SU-DHL-6 (cell line): ENCODE data around the gene DNMT1.

Experiments
- H2AFZ ChIP-seq: fragments of 200-600 bp; sonication (generic); 2 replicates; pipeline ENCODE4 v1.6.1; 2014; ENCODE audit warnings: low read depth, mild to moderate bottlenecking, moderate library complexity, mixed read lengths, antibody characterized with exemption, low read length; ENCODE audit not compliant: severe bottlenecking
- H3F3A ChIP-seq: fragments of 200-600 bp; shearing (Covaris generic); 2 replicates; pipeline ENCODE4 v1.6.0; 2016; ENCODE audit warnings: antibody characterized with exemption, mild to moderate bottlenecking; ENCODE audit not compliant: insufficient read depth
- H3K27ac ChIP-seq: fragments of 200-600 bp; sonication (generic); 2 replicates; pipeline ENCODE4 v1.5.1; 2016; ENCODE audit warnings: low read depth, mild to moderate bottlenecking, low read length, moderate library complexity, mixed read lengths
- H3K27me3 ChIP-seq: fragments of 200-600 bp; sonication (generic), shearing (Covaris generic); 2 replicates; pipeline ENCODE4 v1.6.0; 2014; ENCODE audit warnings: mild to moderate bottlenecking, low read length
- H3K36me3 ChIP-seq: fragments of 200-600 bp; sonication (generic); 2 replicates; pipeline ENCODE4 v1.6.1; 2014; ENCODE audit warnings: mild to moderate bottlenecking, low read length, mixed read lengths
- H3K4me2 ChIP-seq: fragments of 300-600, 200-600 bp; shearing (Covaris generic), sonication (generic); 2 replicates; pipeline ENCODE4 v1.6.0; 2014; ENCODE audit warnings: low read length, low read depth, mild to moderate bottlenecking; ENCODE audit not compliant: poor library complexity, severe bottlenecking
- H3K4me3 ChIP-seq: fragments of 200-600 bp; sonication (generic); 2 replicates; pipeline ENCODE4 v1.5.1; 2014; ENCODE audit warnings: antibody characterized with exemption, low read length, mild to moderate bottlenecking, mixed read lengths; ENCODE audit not compliant: insufficient read depth, poor library complexity, severe bottlenecking
- H3K79me2 ChIP-seq: fragments of 200-600 bp; sonication (generic); 2 replicates; pipeline ENCODE4 v1.6.1; 2014; ENCODE audit warnings: mild to moderate bottlenecking, low read length, moderate library complexity; ENCODE audit not compliant: insufficient read depth
- H3K9ac ChIP-seq: fragments of 200-600 bp; sonication (generic); 2 replicates; pipeline ENCODE4 v1.7.0; 2014; ENCODE audit warnings: mild to moderate bottlenecking, low read length
- H3K9me2 ChIP-seq: fragments of 200-600 bp; sonication (generic); replicated peaks from 2 replicates; pipeline ENCODE4 v1.6.1; 2014; ENCODE audit warnings: low read length; ENCODE audit not compliant: insufficient read depth
- H3K9me3 ChIP-seq: fragments of 200-600 bp; sonication (generic); 2 replicates; pipeline ENCODE4 v1.6.1; 2014; ENCODE audit warnings: low read length, mixed read lengths; ENCODE audit not compliant: insufficient read depth
- H4K20me1 ChIP-seq: fragments of 200-600 bp; sonication (generic); 2 replicates; pipeline ENCODE4 v1.6.1; 2014; ENCODE audit warnings: low read depth, mild to moderate bottlenecking, antibody characterized with exemption, low read length, moderate library complexity, mixed read lengths
- EZH2phosphoT487 ChIP-seq: fragments of 200-600 bp; sonication (generic), shearing (Covaris generic); conservative IDR thresholded peaks from 2 replicates; pipeline ENCODE4 v1.6.1; 2018; ENCODE audit warnings: mild to moderate bottlenecking, antibody characterized with exemption, low read length, moderate library complexity, mixed read lengths
- TF ChIP-seq, protein P1 (sequence below): fragments of 200-600 bp; sonication (generic); IDR thresholded peaks from one replicate; pipeline ENCODE4 v1.5.1; 2017; ENCODE audit warnings: antibody characterized with exemption, mild to moderate bottlenecking, low read length, moderate library complexity; ENCODE audit not compliant: insufficient read depth, poor library complexity, severe bottlenecking

The DNMT1 gene

GRCh38 chr19:10151521-10151920, 43.2 kb downstream of the DNMT1 start:
- TF ChIP-seq EZH2phosphoT487, result no peak
- TF ChIP-seq, protein P1, sequence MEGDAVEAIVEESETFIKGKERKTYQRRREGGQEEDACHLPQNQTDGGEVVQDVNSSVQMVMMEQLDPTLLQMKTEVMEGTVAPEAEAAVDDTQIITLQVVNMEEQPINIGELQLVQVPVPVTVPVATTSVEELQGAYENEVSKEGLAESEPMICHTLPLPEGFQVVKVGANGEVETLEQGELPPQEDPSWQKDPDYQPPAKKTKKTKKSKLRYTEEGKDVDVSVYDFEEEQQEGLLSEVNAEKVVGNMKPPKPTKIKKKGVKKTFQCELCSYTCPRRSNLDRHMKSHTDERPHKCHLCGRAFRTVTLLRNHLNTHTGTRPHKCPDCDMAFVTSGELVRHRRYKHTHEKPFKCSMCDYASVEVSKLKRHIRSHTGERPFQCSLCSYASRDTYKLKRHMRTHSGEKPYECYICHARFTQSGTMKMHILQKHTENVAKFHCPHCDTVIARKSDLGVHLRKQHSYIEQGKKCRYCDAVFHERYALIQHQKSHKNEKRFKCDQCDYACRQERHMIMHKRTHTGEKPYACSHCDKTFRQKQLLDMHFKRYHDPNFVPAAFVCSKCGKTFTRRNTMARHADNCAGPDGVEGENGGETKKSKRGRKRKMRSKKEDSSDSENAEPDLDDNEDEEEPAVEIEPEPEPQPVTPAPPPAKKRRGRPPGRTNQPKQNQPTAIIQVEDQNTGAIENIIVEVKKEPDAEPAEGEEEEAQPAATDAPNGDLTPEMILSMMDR, result no peak
- Histone ChIP-seq H3K9me3 (no peaks in the 10 kb centered on the region), H3F3A (no peaks in the 10 kb centered on the region), H3K9me2 (no peaks in the 10 kb centered on the region), H2AFZ (no peak overlapping the region), H3K9ac (no peak overlapping the region), H3K4me3 (no peak overlapping the region), H3K79me2 (peaks cover 15% of the 10 kb centered on the region; the same call in 1 of the 2 replicates), H4K20me1 (no peaks in the 10 kb centered on the region; the same call in 1 of the 2 replicates), H3K36me3 (peaks cover 44% of the 10 kb centered on the region; the same call in 1 of the 2 replicates), H3K4me2 (no peak overlapping the region), H3K27me3 (no peaks in the 10 kb centered on the region), H3K27ac (no peak overlapping the region)

DNA sequence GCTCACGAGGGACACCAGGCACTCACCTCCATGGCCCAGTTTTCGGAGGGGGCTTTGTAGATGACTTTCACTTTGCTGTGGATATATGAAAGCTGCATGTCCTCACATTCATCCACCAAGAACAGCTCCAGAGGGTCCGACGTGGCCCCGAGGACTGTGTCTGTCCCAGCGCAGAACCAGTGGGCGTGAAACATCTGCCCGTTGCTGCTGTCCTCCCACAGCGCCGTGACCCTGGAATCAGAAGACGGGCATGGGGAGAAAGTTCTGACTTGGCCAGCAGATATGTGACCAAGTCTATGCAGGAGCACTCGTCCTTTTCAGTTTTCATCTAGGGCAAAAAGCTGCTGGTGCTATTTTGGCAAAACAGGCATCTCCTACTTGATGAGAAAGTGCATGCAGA, 45.3 kb downstream of the DNMT1 start:
- no peak overlapping the region for H2AFZ ChIP-seq
- peaks cover 54% of the 10 kb centered on the region; the same call in 1 of the 2 replicates for H3K36me3 ChIP-seq
- no peaks in the 10 kb centered on the region for H3K9me3 ChIP-seq
- no peak overlapping the region for H3K27ac ChIP-seq
- H3K4me3 ChIP-seq, result no peak overlapping the region
- no peaks in the 10 kb centered on the region; the same call in 1 of the 2 replicates for H4K20me1 ChIP-seq
- H3K27me3 ChIP-seq, result no peaks in the 10 kb centered on the region
- no peaks in the 10 kb centered on the region for H3K9me2 ChIP-seq
- TF ChIP-seq, protein P1, result no peak
- no peak for TF ChIP-seq EZH2phosphoT487
- peaks cover 15% of the 10 kb centered on the region; the same call in 1 of the 2 replicates for H3K79me2 ChIP-seq
- no peaks in the 10 kb centered on the region for H3F3A ChIP-seq
- H3K9ac ChIP-seq, result no peak overlapping the region
- H3K4me2 ChIP-seq, result no peak overlapping the region

- peaks cover 55% of the 10 kb centered on the region; the same call in 1 of the 2 replicates for H3K36me3 ChIP-seq
- TF ChIP-seq, protein P1, result no peak
- no peak for TF ChIP-seq EZH2phosphoT487
- H3K4me3 ChIP-seq, result no peak overlapping the region
- 0 out of 2 replicates have a peak, but pooled peaks cover 6% of the 10 kb centered on the region for H3K79me2 ChIP-seq
- H3K9ac ChIP-seq, result no peak overlapping the region
- no peak overlapping the region for H2AFZ ChIP-seq
- H4K20me1 ChIP-seq, result no peaks in the 10 kb centered on the region; the same call in 1 of the 2 replicates
- no peaks in the 10 kb centered on the region for H3K9me2 ChIP-seq
- H3K9me3 ChIP-seq, result no peaks in the 10 kb centered on the region
- no peaks in the 10 kb centered on the region for H3F3A ChIP-seq
- H3K27ac ChIP-seq, result no peak overlapping the region
- H3K27me3 ChIP-seq, result no peaks in the 10 kb centered on the region
- no peak overlapping the region for H3K4me2 ChIP-seq
Measured at GRCh38 chr19:10146142-10146541, 48.6 kb downstream of the DNMT1 start.
